ENCODE data around the gene SEPTIN7.

Gene SEPTIN7

GRCh38 chr7:35776686-35777085 lies 24.2 kb upstream of the SEPTIN7 start:
- POLR2A ChIA-PET: no interaction called here
- no CpG with 5 or more reads among the region's 1 CpG for WGBS (ENCODE audit: insufficient coverage)
- no peaks in the 10 kb centered on the region for H3K4me1 ChIP-seq (ENCODE audit: control extremely low read depth in 1 of 4, control insufficient read depth in 4 of 4, insufficient read depth in 4 of 4, low read length in 3 of 4)
- H3K36me3 ChIP-seq (ENCODE audit: control insufficient read depth in 4 of 4, insufficient read depth in 4 of 4, low read length in 3 of 4): no peaks in the 10 kb centered on the region
- H3K27ac ChIP-seq (ENCODE audit: insufficient read depth in 1 of 2, low read depth in 1 of 2, low read length in 2 of 2, poor library complexity in 1 of 2, severe bottlenecking in 2 of 2): no peak overlapping the region
- no peak overlapping the region for H3K4me3 ChIP-seq (ENCODE audit: control insufficient read depth in 1 of 7, extremely low read depth in 1 of 7, insufficient read depth in 4 of 7, low read depth in 2 of 7, low read length in 6 of 7)
- no peaks in the 10 kb centered on the region for H3K27me3 ChIP-seq (replicated peaks in 2 of 5; ENCODE audit: control insufficient read depth in 4 of 5, insufficient read depth in 5 of 5, low read length in 4 of 5)
- no peak for DNase-seq
- CTCF ChIA-PET: no interaction called here
- H3K9me3 ChIP-seq (ENCODE audit: control extremely low read depth in 1 of 5, control insufficient read depth in 4 of 5, insufficient read depth in 2 of 5, low read depth in 1 of 5, low read length in 4 of 5): no peaks in the 10 kb centered on the region

DNA sequence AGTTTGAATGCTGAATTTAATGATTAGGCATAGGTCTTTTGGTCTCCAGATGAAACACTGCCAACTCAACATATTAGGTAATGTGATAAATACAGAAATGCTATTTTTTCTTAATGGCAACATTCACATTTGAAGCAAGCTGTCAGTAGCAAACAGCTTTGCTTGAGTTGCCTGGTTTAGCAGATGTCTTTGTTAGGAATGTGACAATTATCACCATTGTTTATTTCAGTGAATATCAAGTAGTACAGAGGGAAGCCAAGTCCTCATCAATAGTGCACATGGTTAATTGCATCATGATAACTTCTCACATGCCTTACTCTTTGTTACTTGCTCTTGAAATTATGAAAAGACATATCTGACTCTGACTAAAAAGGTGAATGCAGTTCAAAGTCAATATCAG lies 23.7 kb upstream of the SEPTIN7 start:
- DNase-seq: no peak
- ChIA-PET CTCF (no interaction called here), POLR2A (no interaction called here)
- H3K4me3 ChIP-seq (ENCODE audit: control insufficient read depth in 1 of 7, extremely low read depth in 1 of 7, insufficient read depth in 4 of 7, low read depth in 2 of 7, low read length in 6 of 7): no peak overlapping the region
- H3K27ac ChIP-seq (ENCODE audit: insufficient read depth in 1 of 2, low read depth in 1 of 2, low read length in 2 of 2, poor library complexity in 1 of 2, severe bottlenecking in 2 of 2): no peak overlapping the region
- H3K36me3 ChIP-seq (ENCODE audit: control insufficient read depth in 4 of 4, insufficient read depth in 4 of 4, low read length in 3 of 4): no peaks in the 10 kb centered on the region
- H3K9me3 ChIP-seq (ENCODE audit: control extremely low read depth in 1 of 5, control insufficient read depth in 4 of 5, insufficient read depth in 2 of 5, low read depth in 1 of 5, low read length in 4 of 5): no peaks in the 10 kb centered on the region
- H3K27me3 ChIP-seq (replicated peaks in 2 of 5; ENCODE audit: control insufficient read depth in 4 of 5, insufficient read depth in 5 of 5, low read length in 4 of 5): no peaks in the 10 kb centered on the region
- H3K4me1 ChIP-seq (ENCODE audit: control extremely low read depth in 1 of 4, control insufficient read depth in 4 of 4, insufficient read depth in 4 of 4, low read length in 3 of 4): no peaks in the 10 kb centered on the region

DNA sequence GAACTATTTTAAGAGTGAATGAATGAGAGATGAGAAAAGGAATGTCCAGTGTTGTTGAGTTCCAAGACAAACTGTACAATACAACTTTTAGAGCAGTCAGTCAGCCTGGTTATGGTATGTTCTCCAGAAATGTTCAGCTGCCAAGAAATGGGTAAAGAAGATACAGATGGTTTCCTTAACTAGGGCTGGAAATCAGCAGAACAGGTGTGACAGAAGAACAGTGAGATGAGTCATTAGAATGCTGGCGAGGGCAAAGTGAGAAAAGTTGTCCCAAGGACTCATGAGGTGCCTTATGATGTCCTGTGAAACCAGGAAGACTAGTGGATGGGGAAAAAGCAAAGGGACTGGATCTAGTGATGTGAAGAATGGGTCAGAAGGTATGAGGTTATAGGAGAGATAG lies 20.8 kb upstream of the SEPTIN7 start:
- 100% methylated on average over 1 of the region's 1 CpG for WGBS (ENCODE audit: insufficient coverage)
- H3K27me3 ChIP-seq (replicated peaks in 2 of 5; ENCODE audit: control insufficient read depth in 4 of 5, insufficient read depth in 5 of 5, low read length in 4 of 5): no peaks in the 10 kb centered on the region
- H3K36me3 ChIP-seq (ENCODE audit: control insufficient read depth in 4 of 4, insufficient read depth in 4 of 4, low read length in 3 of 4): no peaks in the 10 kb centered on the region
- CTCF ChIA-PET: no interaction called here
- no peak overlapping the region for H3K27ac ChIP-seq (ENCODE audit: insufficient read depth in 1 of 2, low read depth in 1 of 2, low read length in 2 of 2, poor library complexity in 1 of 2, severe bottlenecking in 2 of 2)
- POLR2A ChIA-PET: no interaction called here
- H3K4me3 ChIP-seq (ENCODE audit: control insufficient read depth in 1 of 7, extremely low read depth in 1 of 7, insufficient read depth in 4 of 7, low read depth in 2 of 7, low read length in 6 of 7): no peak overlapping the region
- no peak for DNase-seq
- no peaks in the 10 kb centered on the region for H3K9me3 ChIP-seq (ENCODE audit: control extremely low read depth in 1 of 5, control insufficient read depth in 4 of 5, insufficient read depth in 2 of 5, low read depth in 1 of 5, low read length in 4 of 5)
- H3K4me1 ChIP-seq (ENCODE audit: control extremely low read depth in 1 of 4, control insufficient read depth in 4 of 4, insufficient read depth in 4 of 4, low read length in 3 of 4): no peaks in the 10 kb centered on the region

DNA sequence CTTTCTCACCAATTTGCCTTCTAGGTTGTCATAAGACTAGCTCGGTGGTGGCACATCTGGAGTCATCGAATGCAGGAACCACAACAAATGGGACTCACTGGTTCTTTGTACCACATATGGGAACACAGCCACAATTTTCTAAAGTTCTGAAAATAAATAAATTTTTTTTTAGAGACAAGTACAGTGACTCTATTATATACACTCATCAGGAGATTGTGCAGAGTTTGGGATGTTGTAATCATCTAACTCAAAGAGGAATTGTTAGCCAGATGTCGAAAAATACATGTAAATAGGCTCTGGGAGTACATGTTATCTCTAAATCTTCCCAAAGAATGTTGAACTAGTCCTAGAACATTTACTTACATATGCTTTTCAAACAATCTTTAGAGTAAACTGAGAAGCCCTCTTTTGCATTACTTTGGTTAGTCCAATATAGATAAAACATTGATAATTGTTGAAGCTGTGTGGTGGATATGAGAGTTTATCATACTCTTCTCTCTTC lies 19.6 kb upstream of the SEPTIN7 start:
- no CpG with 5 or more reads among the region's 3 CpGs for WGBS (ENCODE audit: insufficient coverage)
- CTCF ChIA-PET: no interaction called here
- DNase-seq: no peak

DNA sequence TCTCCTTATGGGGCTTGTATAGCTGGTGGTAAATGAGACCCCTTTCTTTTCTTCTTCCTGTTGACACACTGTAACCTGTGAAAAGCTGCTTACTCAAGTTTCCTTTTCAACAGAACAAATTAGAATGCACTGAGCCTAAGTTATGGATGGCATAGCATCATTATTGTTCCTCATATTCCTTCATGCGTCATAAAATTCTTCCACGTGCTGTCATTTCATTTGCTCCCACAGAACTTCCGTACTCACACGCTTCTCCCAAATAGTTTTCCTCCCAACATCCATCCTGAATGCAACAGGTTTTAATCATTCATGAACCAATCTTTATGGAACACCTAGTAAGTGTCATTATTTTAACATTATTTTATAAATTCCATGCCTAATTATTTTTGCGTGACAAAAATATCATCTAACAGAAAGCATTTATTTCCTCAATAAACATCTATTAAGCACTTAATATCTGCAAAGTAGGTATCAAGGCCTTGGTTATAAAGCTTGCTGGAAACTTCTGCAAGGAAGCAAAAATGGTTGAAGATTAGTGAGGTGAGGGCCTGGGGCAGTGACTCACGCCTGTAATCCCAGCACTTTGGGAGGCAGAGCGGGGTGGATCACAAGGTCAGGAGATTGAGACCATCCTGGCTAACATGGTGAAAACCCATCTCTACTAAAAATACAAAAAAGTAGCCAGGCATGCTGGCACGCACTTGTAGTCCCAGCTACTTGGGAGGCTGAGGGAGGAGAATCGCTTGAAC lies 18.9 kb upstream of the SEPTIN7 start:
- ChIA-PET CTCF (no interaction called here), POLR2A (no interaction called here)
- Histone ChIP-seq H3K27me3 (replicated peaks in 2 of 5; ENCODE audit: control insufficient read depth in 4 of 5, insufficient read depth in 5 of 5, low read length in 4 of 5) (no peaks in the 10 kb centered on the region), H3K9me3 (ENCODE audit: control extremely low read depth in 1 of 5, control insufficient read depth in 4 of 5, insufficient read depth in 2 of 5, low read depth in 1 of 5, low read length in 4 of 5) (no peaks in the 10 kb centered on the region), H3K4me1 (ENCODE audit: control extremely low read depth in 1 of 4, control insufficient read depth in 4 of 4, insufficient read depth in 4 of 4, low read length in 3 of 4) (no peaks in the 10 kb centered on the region), H3K4me3 (ENCODE audit: control insufficient read depth in 1 of 7, extremely low read depth in 1 of 7, insufficient read depth in 4 of 7, low read depth in 2 of 7, low read length in 6 of 7) (no peak overlapping the region), H3K36me3 (ENCODE audit: control insufficient read depth in 4 of 4, insufficient read depth in 4 of 4, low read length in 3 of 4) (no peaks in the 10 kb centered on the region), H3K27ac (ENCODE audit: insufficient read depth in 1 of 2, low read depth in 1 of 2, low read length in 2 of 2, poor library complexity in 1 of 2, severe bottlenecking in 2 of 2) (no peak overlapping the region)
- 100% methylated on average over 6 of the region's 9 CpGs for WGBS (ENCODE audit: insufficient coverage)
- DNase-seq: no peak

More for the DNA sequence above, 19.6 kb upstream of the SEPTIN7 start:
- H3K27ac ChIP-seq (ENCODE audit: insufficient read depth in 1 of 2, low read depth in 1 of 2, low read length in 2 of 2, poor library complexity in 1 of 2, severe bottlenecking in 2 of 2): no peak overlapping the region
- H3K36me3 ChIP-seq (ENCODE audit: control insufficient read depth in 4 of 4, insufficient read depth in 4 of 4, low read length in 3 of 4): no peaks in the 10 kb centered on the region
- H3K4me1 ChIP-seq (ENCODE audit: control extremely low read depth in 1 of 4, control insufficient read depth in 4 of 4, insufficient read depth in 4 of 4, low read length in 3 of 4): no peaks in the 10 kb centered on the region
- no peaks in the 10 kb centered on the region for H3K9me3 ChIP-seq (ENCODE audit: control extremely low read depth in 1 of 5, control insufficient read depth in 4 of 5, insufficient read depth in 2 of 5, low read depth in 1 of 5, low read length in 4 of 5)
- H3K4me3 ChIP-seq (ENCODE audit: control insufficient read depth in 1 of 7, extremely low read depth in 1 of 7, insufficient read depth in 4 of 7, low read depth in 2 of 7, low read length in 6 of 7): no peak overlapping the region
- POLR2A ChIA-PET: no interaction called here
- no peaks in the 10 kb centered on the region for H3K27me3 ChIP-seq (replicated peaks in 2 of 5; ENCODE audit: control insufficient read depth in 4 of 5, insufficient read depth in 5 of 5, low read length in 4 of 5)

DNA sequence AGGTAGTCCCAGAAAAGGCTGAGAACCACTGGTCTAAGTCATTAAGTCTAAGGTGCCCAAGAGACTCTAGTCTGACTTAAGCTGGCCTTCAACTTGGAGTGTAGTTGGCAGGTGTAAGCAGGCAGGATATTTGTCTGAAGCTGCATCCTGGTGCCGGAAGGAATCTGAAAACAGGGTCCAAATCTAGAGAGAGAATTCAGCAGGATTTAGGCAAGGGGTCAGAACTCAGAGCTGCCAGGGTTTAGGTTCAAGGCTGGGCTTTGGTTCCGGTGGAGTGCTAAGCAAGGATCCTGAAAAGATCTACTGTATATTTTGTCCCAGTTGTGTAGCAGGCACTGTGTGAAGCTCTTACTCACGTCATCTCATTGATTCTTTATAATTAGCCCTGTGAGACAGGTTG lies 16.5 kb upstream of the SEPTIN7 start:
- WGBS (ENCODE audit: insufficient coverage): 97% methylated on average over 3 of the region's 3 CpGs
- Histone ChIP-seq H3K4me3 (ENCODE audit: control insufficient read depth in 1 of 7, extremely low read depth in 1 of 7, insufficient read depth in 4 of 7, low read depth in 2 of 7, low read length in 6 of 7) (no peak overlapping the region), H3K36me3 (ENCODE audit: control insufficient read depth in 4 of 4, insufficient read depth in 4 of 4, low read length in 3 of 4) (no peaks in the 10 kb centered on the region), H3K4me1 (ENCODE audit: control extremely low read depth in 1 of 4, control insufficient read depth in 4 of 4, insufficient read depth in 4 of 4, low read length in 3 of 4) (no peaks in the 10 kb centered on the region), H3K27me3 (replicated peaks in 2 of 5; ENCODE audit: control insufficient read depth in 4 of 5, insufficient read depth in 5 of 5, low read length in 4 of 5) (no peaks in the 10 kb centered on the region), H3K9me3 (ENCODE audit: control extremely low read depth in 1 of 5, control insufficient read depth in 4 of 5, insufficient read depth in 2 of 5, low read depth in 1 of 5, low read length in 4 of 5) (no peaks in the 10 kb centered on the region), H3K27ac (ENCODE audit: insufficient read depth in 1 of 2, low read depth in 1 of 2, low read length in 2 of 2, poor library complexity in 1 of 2, severe bottlenecking in 2 of 2) (no peak overlapping the region)
- ChIA-PET POLR2A (no interaction called here), CTCF (no interaction called here)
- no peak for DNase-seq

DNA sequence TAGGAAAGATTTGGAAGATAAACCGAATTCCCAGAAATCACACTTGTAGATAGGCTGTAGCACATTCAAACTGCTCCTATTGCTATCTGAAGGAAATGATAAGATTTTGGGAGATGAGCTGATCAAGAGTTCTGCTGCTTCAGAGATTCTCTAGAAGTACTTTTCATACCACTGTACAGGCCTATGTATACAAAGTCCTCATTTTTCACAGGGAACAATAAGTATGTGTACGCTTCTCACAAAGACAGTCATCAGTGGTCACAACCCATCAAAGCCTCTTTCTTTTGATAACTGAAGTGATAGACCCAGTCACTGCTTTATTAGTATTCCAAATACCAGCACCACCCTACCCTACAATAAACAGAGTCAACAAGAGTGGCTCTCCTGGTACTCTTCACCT lies 15.6 kb upstream of the SEPTIN7 start:
- CTCF ChIA-PET: no interaction called here

More for the DNA sequence above, 15.6 kb upstream of the SEPTIN7 start:
- no peak for DNase-seq
- Histone ChIP-seq H3K9me3 (ENCODE audit: control extremely low read depth in 1 of 5, control insufficient read depth in 4 of 5, insufficient read depth in 2 of 5, low read depth in 1 of 5, low read length in 4 of 5) (no peaks in the 10 kb centered on the region), H3K36me3 (ENCODE audit: control insufficient read depth in 4 of 4, insufficient read depth in 4 of 4, low read length in 3 of 4) (no peaks in the 10 kb centered on the region), H3K4me3 (ENCODE audit: control insufficient read depth in 1 of 7, extremely low read depth in 1 of 7, insufficient read depth in 4 of 7, low read depth in 2 of 7, low read length in 6 of 7) (no peak overlapping the region), H3K4me1 (ENCODE audit: control extremely low read depth in 1 of 4, control insufficient read depth in 4 of 4, insufficient read depth in 4 of 4, low read length in 3 of 4) (no peaks in the 10 kb centered on the region), H3K27me3 (replicated peaks in 2 of 5; ENCODE audit: control insufficient read depth in 4 of 5, insufficient read depth in 5 of 5, low read length in 4 of 5) (no peaks in the 10 kb centered on the region), H3K27ac (ENCODE audit: insufficient read depth in 1 of 2, low read depth in 1 of 2, low read length in 2 of 2, poor library complexity in 1 of 2, severe bottlenecking in 2 of 2) (no peak overlapping the region)
- WGBS (ENCODE audit: insufficient coverage): 100% methylated on average over 2 of the region's 2 CpGs
- POLR2A ChIA-PET: interaction anchor here (0.6 kb wide), 1 partner anchor 16 kb away, joined by 3 read pairs; no protein-coding TSS in a partner anchor
